DND-41 (cell line): ENCODE measurements around the gene PID1.

Experiments
- ATAC-seq: fragments of 200-7000 bp; cut with Tn5 transposase; 3 replicates; pipeline ENCODE4 v1.9.1; 2021; ENCODE audit warnings: low read depth; ENCODE audit not compliant: insufficient read depth
- DNase-seq: peaks from one replicate; pipeline ENCODE4 v3.0.0-alpha.2; 2020
- H2AFZ ChIP-seq: 2 replicates; pipeline ENCODE4 v1.6.0; 2012; ENCODE audit warnings: low read depth, low read length
- H3K27ac ChIP-seq: 2 replicates; pipeline ENCODE4 v1.5.1; 2012; ENCODE audit warnings: low read length, inconsistent platforms
- H3K27me3 ChIP-seq: fragments of 200-600 bp; sonication (generic); 2 replicates; pipeline ENCODE4 v1.6.0; 2012; ENCODE audit warnings: low read length, mild to moderate bottlenecking, inconsistent platforms; ENCODE audit not compliant: insufficient read depth, poor library complexity
- H3K36me3 ChIP-seq: 2 replicates; pipeline ENCODE4 v1.5.1; 2012; ENCODE audit warnings: low read length, inconsistent platforms; ENCODE audit not compliant: insufficient read depth
- H3K4me1 ChIP-seq: 2 replicates; pipeline ENCODE4 v1.5.1; 2012; ENCODE audit warnings: mild to moderate bottlenecking, low read length; ENCODE audit not compliant: insufficient read depth
- H3K4me2 ChIP-seq: 2 replicates; pipeline ENCODE4 v1.6.0; 2012; ENCODE audit warnings: mild to moderate bottlenecking, moderate library complexity, low read length, inconsistent platforms; ENCODE audit not compliant: insufficient read depth
- H3K4me3 ChIP-seq, 2 experiments: fragments of 200-600 bp in 1 of 2; shearing (Covaris generic) in 1 of 2; 2 replicates each; pipeline ENCODE4 v1.5.1; 2012 to 2016; ENCODE audit warnings: inconsistent platforms in 2 of 2, low read length in 2 of 2, mild to moderate bottlenecking in 2 of 2, low read depth in 1 of 2, moderate library complexity in 1 of 2
- H3K79me2 ChIP-seq: 2 replicates; pipeline ENCODE4 v1.6.0; 2012; ENCODE audit warnings: low read length, inconsistent platforms; ENCODE audit not compliant: insufficient read depth
- H3K9ac ChIP-seq: 2 replicates; pipeline ENCODE4 v1.6.0; 2012; ENCODE audit warnings: low read depth, mild to moderate bottlenecking, inconsistent platforms, low read length, moderate library complexity
- H3K9me3 ChIP-seq: 2 replicates; pipeline ENCODE4 v1.5.1; 2012; ENCODE audit warnings: low read length, moderate library complexity, mild to moderate bottlenecking, inconsistent platforms; ENCODE audit not compliant: insufficient read depth, severe bottlenecking
- H4K20me1 ChIP-seq: 2 replicates; pipeline ENCODE4 v1.6.0; 2012; ENCODE audit warnings: low read length; ENCODE audit not compliant: insufficient read depth
- EZH2 ChIP-seq: IDR thresholded peaks from 3 replicates; pipeline ENCODE4 v1.6.1; 2012; ENCODE audit warnings: borderline replicate concordance, low read depth, mild to moderate bottlenecking, moderate library complexity, low read length, inconsistent platforms; ENCODE audit not compliant: severe bottlenecking
- TF ChIP-seq, protein P1 (sequence below): IDR thresholded peaks from 2 replicates; pipeline ENCODE4 v1.5.1; 2012; ENCODE audit warnings: borderline replicate concordance, low read length, moderate library complexity, mild to moderate bottlenecking; ENCODE audit not compliant: poor library complexity, severe bottlenecking; ENCODE audit errors: extremely low read depth

Gene PID1

DNA sequence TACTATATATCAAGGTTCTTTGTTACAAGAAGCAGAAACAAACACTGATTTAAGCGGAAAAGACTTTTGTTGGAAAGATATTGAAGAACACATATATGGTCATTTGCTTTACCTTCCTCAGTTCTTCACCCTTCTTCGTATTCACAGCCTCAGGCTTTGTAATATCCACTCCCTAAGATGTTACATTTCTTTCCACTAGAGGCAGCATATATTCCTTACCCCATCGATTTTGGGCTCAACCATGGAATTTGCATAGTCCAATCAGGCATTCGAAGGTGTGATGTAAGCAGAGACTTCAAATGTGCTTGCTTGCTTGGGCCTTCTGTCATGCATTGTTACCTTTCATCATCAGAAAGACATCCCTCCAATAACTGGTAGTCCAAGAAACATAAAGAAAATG lies 287.4 kb downstream of the PID1 start:
- H3K9me3 ChIP-seq = no peaks in the 10 kb centered on the region
- TF ChIP-seq EZH2 = no peak
- TF ChIP-seq, protein P1, sequence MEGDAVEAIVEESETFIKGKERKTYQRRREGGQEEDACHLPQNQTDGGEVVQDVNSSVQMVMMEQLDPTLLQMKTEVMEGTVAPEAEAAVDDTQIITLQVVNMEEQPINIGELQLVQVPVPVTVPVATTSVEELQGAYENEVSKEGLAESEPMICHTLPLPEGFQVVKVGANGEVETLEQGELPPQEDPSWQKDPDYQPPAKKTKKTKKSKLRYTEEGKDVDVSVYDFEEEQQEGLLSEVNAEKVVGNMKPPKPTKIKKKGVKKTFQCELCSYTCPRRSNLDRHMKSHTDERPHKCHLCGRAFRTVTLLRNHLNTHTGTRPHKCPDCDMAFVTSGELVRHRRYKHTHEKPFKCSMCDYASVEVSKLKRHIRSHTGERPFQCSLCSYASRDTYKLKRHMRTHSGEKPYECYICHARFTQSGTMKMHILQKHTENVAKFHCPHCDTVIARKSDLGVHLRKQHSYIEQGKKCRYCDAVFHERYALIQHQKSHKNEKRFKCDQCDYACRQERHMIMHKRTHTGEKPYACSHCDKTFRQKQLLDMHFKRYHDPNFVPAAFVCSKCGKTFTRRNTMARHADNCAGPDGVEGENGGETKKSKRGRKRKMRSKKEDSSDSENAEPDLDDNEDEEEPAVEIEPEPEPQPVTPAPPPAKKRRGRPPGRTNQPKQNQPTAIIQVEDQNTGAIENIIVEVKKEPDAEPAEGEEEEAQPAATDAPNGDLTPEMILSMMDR = no peak
- DNase-seq (no peak), ATAC-seq (no peak)
- H2AFZ ChIP-seq = no peak overlapping the region
- no peak overlapping the region for H3K4me3 ChIP-seq
- H3K79me2 ChIP-seq = no peaks in the 10 kb centered on the region
- H3K36me3 ChIP-seq = no peaks in the 10 kb centered on the region
- H3K27ac ChIP-seq = no peak overlapping the region
- H3K27me3 ChIP-seq = no peaks in the 10 kb centered on the region
- H3K4me2 ChIP-seq = no peak overlapping the region
- no peaks in the 10 kb centered on the region for H4K20me1 ChIP-seq
- H3K4me1 ChIP-seq = no peaks in the 10 kb centered on the region
- H3K9ac ChIP-seq = no peak overlapping the region

DNA sequence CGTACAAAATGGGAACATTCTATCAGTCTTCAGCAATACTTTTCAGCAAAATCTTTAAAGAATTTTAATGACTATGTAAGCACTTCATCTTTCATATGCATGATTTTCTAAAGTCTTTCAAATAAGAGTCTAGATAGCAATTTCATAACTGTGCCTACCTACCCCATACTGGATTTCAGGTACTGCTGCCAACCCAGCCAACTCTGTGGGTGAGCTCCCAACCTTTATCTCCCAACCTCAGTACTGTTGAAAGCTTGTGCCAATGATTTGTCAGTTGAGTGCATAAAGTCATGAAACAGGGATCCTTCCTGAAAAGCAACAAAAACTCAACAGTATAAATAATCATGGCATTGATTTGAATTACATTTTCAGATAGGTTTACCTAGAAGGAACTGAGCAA lies 296.9 kb downstream of the PID1 start:
- H3K9me3 ChIP-seq = no peaks in the 10 kb centered on the region

More for the DNA sequence above, 296.9 kb downstream of the PID1 start:
- Histone ChIP-seq H3K4me3 (no peak overlapping the region), H3K79me2 (no peaks in the 10 kb centered on the region), H3K27me3 (no peaks in the 10 kb centered on the region), H2AFZ (no peak overlapping the region), H3K4me2 (no peak overlapping the region), H3K36me3 (no peaks in the 10 kb centered on the region), H3K4me1 (no peaks in the 10 kb centered on the region), H3K27ac (no peak overlapping the region), H3K9ac (no peak overlapping the region), H4K20me1 (no peaks in the 10 kb centered on the region)
- no peak for DNase-seq
- no peak for TF ChIP-seq EZH2
- TF ChIP-seq, protein P1 = no peak
- no peak for ATAC-seq
